ENCODE data around the gene OPHN1.
A peak's percentile ranks its signal among the peaks of the same experiment; 100 is the strongest.

Gene OPHN1

DNA sequence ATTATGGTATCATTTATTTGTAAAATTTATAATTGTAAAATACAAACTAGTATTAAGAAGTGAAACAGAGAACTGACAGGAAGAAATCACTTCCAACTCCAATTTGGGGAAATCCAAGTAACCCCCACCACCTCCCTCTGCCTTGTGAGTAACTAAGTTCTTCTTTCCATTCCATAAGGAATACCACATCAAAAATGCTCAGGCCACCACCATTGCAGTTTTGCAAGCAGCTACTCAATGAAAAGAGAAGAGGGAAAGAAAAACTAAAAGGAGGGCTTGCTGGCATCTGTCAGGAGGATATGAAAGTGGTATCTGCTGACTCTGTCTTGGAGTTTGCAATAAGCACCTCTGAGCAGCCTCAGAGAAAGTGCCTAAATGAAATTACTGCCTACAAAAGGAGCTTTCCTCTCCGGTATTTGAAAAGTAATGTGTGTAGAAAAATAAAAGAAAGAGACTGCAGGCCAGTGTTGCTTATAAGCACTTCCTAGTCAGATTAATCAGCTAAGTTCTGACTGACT, 228.7 kb downstream of the OPHN1 start:
- Histone ChIP-seq H3K36me3 (ENCODE audit: control insufficient read depth, insufficient read depth, low read length) (no peaks in the 10 kb centered on the region), H3K4me1 (ENCODE audit: control insufficient read depth, insufficient read depth, low read length) (no peaks in the 10 kb centered on the region), H3K27ac (ENCODE audit: low read length) (no peak overlapping the region), H3K27me3 (ENCODE audit: control insufficient read depth, insufficient read depth, low read length) (no peaks in the 10 kb centered on the region), H3K4me3 (ENCODE audit: low read length) (no peak overlapping the region), H3K9me3 (ENCODE audit: control insufficient read depth, insufficient read depth, low read length) (no peaks in the 10 kb centered on the region)
- WGBS (ENCODE audit: insufficient coverage, insufficient read length): no CpG with 5 or more reads among the region's 1 CpG
- DNase-seq (ENCODE audit: low read depth, low spot score): no peak

- Histone ChIP-seq H3K4me3 (ENCODE audit: low read length) (no peak overlapping the region), H3K27me3 (ENCODE audit: control insufficient read depth, insufficient read depth, low read length) (no peaks in the 10 kb centered on the region), H3K27ac (ENCODE audit: low read length) (no peak overlapping the region), H3K4me1 (ENCODE audit: control insufficient read depth, insufficient read depth, low read length) (no peaks in the 10 kb centered on the region), H3K9me3 (ENCODE audit: control insufficient read depth, insufficient read depth, low read length) (no peaks in the 10 kb centered on the region), H3K36me3 (ENCODE audit: control insufficient read depth, insufficient read depth, low read length) (no peaks in the 10 kb centered on the region)
- WGBS (ENCODE audit: insufficient coverage, insufficient read length): no CpG with 5 or more reads among the region's 2 CpGs
- DNase-seq (ENCODE audit: low read depth, low spot score): no peak
Measured at GRCh38 chrX:68203646-68204045, 229.6 kb downstream of the OPHN1 start.

GRCh38 chrX:68203211-68203610, 230.1 kb downstream of the OPHN1 start:
- no peaks in the 10 kb centered on the region for H3K27me3 ChIP-seq (ENCODE audit: control insufficient read depth, insufficient read depth, low read length)
- H3K9me3 ChIP-seq (ENCODE audit: control insufficient read depth, insufficient read depth, low read length): no peaks in the 10 kb centered on the region
- DNase-seq (ENCODE audit: low read depth, low spot score): no peak
- no peak overlapping the region for H3K4me3 ChIP-seq (ENCODE audit: low read length)
- no CpG with 5 or more reads among the region's 1 CpG for WGBS (ENCODE audit: insufficient coverage, insufficient read length)
- H3K27ac ChIP-seq (ENCODE audit: low read length): no peak overlapping the region
- H3K4me1 ChIP-seq (ENCODE audit: control insufficient read depth, insufficient read depth, low read length): no peaks in the 10 kb centered on the region
- H3K36me3 ChIP-seq (ENCODE audit: control insufficient read depth, insufficient read depth, low read length): no peaks in the 10 kb centered on the region

GRCh38 chrX:68199062-68199848, 234.0 kb downstream of the OPHN1 start:
- no peaks in the 10 kb centered on the region for H3K9me3 ChIP-seq (ENCODE audit: control insufficient read depth, insufficient read depth, low read length)
- DNase-seq (ENCODE audit: low read depth, low spot score): no peak
- no CpG with 5 or more reads among the region's 4 CpGs for WGBS (ENCODE audit: insufficient coverage, insufficient read length)

GRCh38 chrX:68196939-68197791, 236.1 kb downstream of the OPHN1 start:
- DNase-seq (ENCODE audit: low read depth, low spot score): peak; percentile 13
- Histone ChIP-seq H3K27me3 (ENCODE audit: control insufficient read depth, insufficient read depth, low read length) (no peaks in the 10 kb centered on the region), H3K36me3 (ENCODE audit: control insufficient read depth, insufficient read depth, low read length) (no peaks in the 10 kb centered on the region), H3K4me1 (ENCODE audit: control insufficient read depth, insufficient read depth, low read length) (no peaks in the 10 kb centered on the region), H3K4me3 (ENCODE audit: low read length) (no peak overlapping the region), H3K27ac (ENCODE audit: low read length) (no peak overlapping the region), H3K9me3 (ENCODE audit: control insufficient read depth, insufficient read depth, low read length) (no peaks in the 10 kb centered on the region)
- no CpG with 5 or more reads among the region's 5 CpGs for WGBS (ENCODE audit: insufficient coverage, insufficient read length)

More at GRCh38 chrX:68199062-68199848, 234.0 kb downstream of the OPHN1 start:
- Histone ChIP-seq H3K4me1 (ENCODE audit: control insufficient read depth, insufficient read depth, low read length) (no peaks in the 10 kb centered on the region), H3K27ac (ENCODE audit: low read length) (no peak overlapping the region), H3K36me3 (ENCODE audit: control insufficient read depth, insufficient read depth, low read length) (no peaks in the 10 kb centered on the region), H3K27me3 (ENCODE audit: control insufficient read depth, insufficient read depth, low read length) (no peaks in the 10 kb centered on the region), H3K4me3 (ENCODE audit: low read length) (no peak overlapping the region)

DNA sequence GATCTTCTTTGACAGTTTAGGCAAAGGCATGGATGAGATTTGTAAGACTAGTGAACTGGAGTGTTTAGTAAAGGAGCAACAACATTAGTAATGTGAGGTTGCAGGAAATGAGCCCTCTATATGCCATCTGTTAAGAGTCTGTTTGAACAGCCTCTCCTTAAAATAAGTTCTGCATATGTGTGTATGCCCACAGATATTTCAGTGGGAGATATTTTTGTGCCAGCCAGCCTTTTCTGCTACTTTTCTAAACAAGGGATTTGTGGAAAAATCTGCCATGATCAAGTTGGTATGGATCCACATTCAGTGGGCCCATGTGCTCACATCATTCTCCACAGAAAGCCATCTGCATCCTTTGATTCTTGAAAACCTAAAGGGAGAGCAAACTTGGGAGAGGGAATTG, 237.7 kb downstream of the OPHN1 start:
- no peak overlapping the region for H3K27ac ChIP-seq (ENCODE audit: low read length)
- H3K4me1 ChIP-seq (ENCODE audit: control insufficient read depth, insufficient read depth, low read length): no peaks in the 10 kb centered on the region
- no peak overlapping the region for H3K4me3 ChIP-seq (ENCODE audit: low read length)
- H3K27me3 ChIP-seq (ENCODE audit: control insufficient read depth, insufficient read depth, low read length): no peaks in the 10 kb centered on the region
- H3K36me3 ChIP-seq (ENCODE audit: control insufficient read depth, insufficient read depth, low read length): no peaks in the 10 kb centered on the region
- H3K9me3 ChIP-seq (ENCODE audit: control insufficient read depth, insufficient read depth, low read length): no peaks in the 10 kb centered on the region
- DNase-seq (ENCODE audit: low read depth, low spot score): no peak

DNA sequence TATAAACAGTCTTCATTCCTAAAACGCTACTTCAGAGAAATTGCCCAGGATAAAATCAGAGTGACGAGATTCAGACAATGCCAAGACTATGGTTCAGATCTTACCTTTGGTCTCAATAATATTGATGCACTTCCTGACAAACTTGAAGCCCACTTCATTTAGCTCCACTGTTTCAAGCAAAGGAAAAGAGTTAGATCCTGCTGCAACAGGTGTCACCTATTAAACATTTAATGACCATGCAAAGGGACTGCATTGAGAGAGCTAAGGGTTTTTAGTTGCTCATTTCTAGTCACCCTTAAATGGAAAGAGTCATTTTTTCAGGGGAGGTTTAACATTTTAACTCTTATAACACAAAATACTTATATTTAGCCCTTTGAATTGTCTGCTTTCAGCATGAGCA, 239.5 kb downstream of the OPHN1 start:
- H3K36me3 ChIP-seq (ENCODE audit: control insufficient read depth, insufficient read depth, low read length): no peaks in the 10 kb centered on the region
- no peaks in the 10 kb centered on the region for H3K4me1 ChIP-seq (ENCODE audit: control insufficient read depth, insufficient read depth, low read length)
- no peaks in the 10 kb centered on the region for H3K9me3 ChIP-seq (ENCODE audit: control insufficient read depth, insufficient read depth, low read length)
- no CpG with 5 or more reads among the region's 2 CpGs for WGBS (ENCODE audit: insufficient coverage, insufficient read length)
- no peak overlapping the region for H3K27ac ChIP-seq (ENCODE audit: low read length)
- DNase-seq (ENCODE audit: low read depth, low spot score): no peak
- no peaks in the 10 kb centered on the region for H3K27me3 ChIP-seq (ENCODE audit: control insufficient read depth, insufficient read depth, low read length)
- H3K4me3 ChIP-seq (ENCODE audit: low read length): no peak overlapping the region

- no peak overlapping the region for H3K27ac ChIP-seq (ENCODE audit: low read length)
- H3K36me3 ChIP-seq (ENCODE audit: control insufficient read depth, insufficient read depth, low read length): no peaks in the 10 kb centered on the region
- H3K27me3 ChIP-seq (ENCODE audit: control insufficient read depth, insufficient read depth, low read length): no peaks in the 10 kb centered on the region
- H3K9me3 ChIP-seq (ENCODE audit: control insufficient read depth, insufficient read depth, low read length): no peaks in the 10 kb centered on the region
- whole genome bisulfite sequencing (ENCODE audit: insufficient coverage, insufficient read length): no CpG with 5 or more reads among the region's 3 CpGs
- H3K4me3 ChIP-seq (ENCODE audit: low read length): no peak overlapping the region
- no peak for DNase-seq (ENCODE audit: low read depth, low spot score)
- H3K4me1 ChIP-seq (ENCODE audit: control insufficient read depth, insufficient read depth, low read length): no peaks in the 10 kb centered on the region
Measured at GRCh38 chrX:68193234-68193633, 240.1 kb downstream of the OPHN1 start.

GRCh38 chrX:68190799-68191198, 242.5 kb downstream of the OPHN1 start:
- Histone ChIP-seq H3K9me3 (ENCODE audit: control insufficient read depth, insufficient read depth, low read length) (no peaks in the 10 kb centered on the region), H3K36me3 (ENCODE audit: control insufficient read depth, insufficient read depth, low read length) (no peaks in the 10 kb centered on the region), H3K27me3 (ENCODE audit: control insufficient read depth, insufficient read depth, low read length) (no peaks in the 10 kb centered on the region), H3K27ac (ENCODE audit: low read length) (no peak overlapping the region), H3K4me1 (ENCODE audit: control insufficient read depth, insufficient read depth, low read length) (no peaks in the 10 kb centered on the region), H3K4me3 (ENCODE audit: low read length) (no peak overlapping the region)
- no peak for DNase-seq (ENCODE audit: low read depth, low spot score)
- no CpG with 5 or more reads among the region's 2 CpGs for WGBS (ENCODE audit: insufficient coverage, insufficient read length)

- no CpG with 5 or more reads among the region's 2 CpGs for WGBS (ENCODE audit: insufficient coverage, insufficient read length)
- H3K36me3 ChIP-seq (ENCODE audit: control insufficient read depth, insufficient read depth, low read length): no peaks in the 10 kb centered on the region
- H3K27ac ChIP-seq (ENCODE audit: low read length): no peak overlapping the region
- H3K4me3 ChIP-seq (ENCODE audit: low read length): no peak overlapping the region
- H3K9me3 ChIP-seq (ENCODE audit: control insufficient read depth, insufficient read depth, low read length): no peaks in the 10 kb centered on the region
- no peaks in the 10 kb centered on the region for H3K4me1 ChIP-seq (ENCODE audit: control insufficient read depth, insufficient read depth, low read length)
- no peak for DNase-seq (ENCODE audit: low read depth, low spot score)
- H3K27me3 ChIP-seq (ENCODE audit: control insufficient read depth, insufficient read depth, low read length): no peaks in the 10 kb centered on the region
Measured at GRCh38 chrX:68186552-68187262, 246.6 kb downstream of the OPHN1 start.

All from iPS DF 6.9 (cell line).